ENCODE results near the gene SLC4A7. TPM values are rescaled to one million over a fixed set of nuclear protein-coding genes. Genes with fewer than 3 reads are reported as not detected.
A peak's percentile ranks its signal among the peaks of the same experiment; 100 is the strongest.
"Not testable (repeated sequence)": the region's sequence is repeated elsewhere in the genome, so short reads cannot be mapped to it uniquely, and the experiment has no call there.

The SLC4A7 gene
- polyA plus RNA-seq, 1 experiment = 42.9 TPM

DNA sequence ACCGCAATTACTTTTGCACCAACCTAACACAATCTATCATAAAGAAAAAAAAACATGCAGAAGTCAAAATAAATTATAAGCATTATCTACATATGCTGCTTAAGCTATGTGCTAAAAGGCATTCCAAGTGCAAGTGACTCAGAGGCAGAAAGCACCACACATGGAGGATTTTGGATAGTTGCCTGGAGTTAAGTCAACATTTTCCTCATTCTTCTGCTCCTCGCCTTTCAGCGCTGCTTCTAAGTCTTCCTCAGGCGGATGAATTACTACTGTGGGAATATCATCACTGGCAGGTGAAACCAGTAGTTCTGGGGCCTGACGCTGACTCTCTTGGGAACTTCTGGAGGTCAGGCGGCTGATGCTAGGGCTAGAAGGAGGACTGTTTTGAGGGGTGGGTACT, 53.1 kb downstream of the SLC4A7 start:
- DNase-seq (ENCODE audit: low read depth, low spot score) = peak; percentile 95
- TF ChIP-seq CTCF (IDR thresholded peaks at IDR 0.05; ENCODE audit: low read depth, low read length) = no peak
- no peak overlapping the region for H3K4me3 ChIP-seq (ENCODE audit: low read depth, low read length)
- ChIA-PET POLR2A (interaction anchor here (0.7 to 1.4 kb wide), 2 partner anchors 53 to 104 kb away, joined by 3 to 4 read pairs; partner anchors contain the start of gene SLC4A7), CTCF (interaction anchor here (1.0 kb wide), 1 partner anchor 37 kb away, joined by 4 read pairs; no protein-coding TSS in a partner anchor)
- H3K9me3 ChIP-seq (ENCODE audit: control insufficient read depth, insufficient read depth, low read length) = no peaks in the 10 kb centered on the region
- H3K27ac ChIP-seq (ENCODE audit: low read depth, low read length) = peak overlapping the region; percentile 63
- H3K27me3 ChIP-seq (ENCODE audit: control insufficient read depth, insufficient read depth, low read length) = no peaks in the 10 kb centered on the region

DNA sequence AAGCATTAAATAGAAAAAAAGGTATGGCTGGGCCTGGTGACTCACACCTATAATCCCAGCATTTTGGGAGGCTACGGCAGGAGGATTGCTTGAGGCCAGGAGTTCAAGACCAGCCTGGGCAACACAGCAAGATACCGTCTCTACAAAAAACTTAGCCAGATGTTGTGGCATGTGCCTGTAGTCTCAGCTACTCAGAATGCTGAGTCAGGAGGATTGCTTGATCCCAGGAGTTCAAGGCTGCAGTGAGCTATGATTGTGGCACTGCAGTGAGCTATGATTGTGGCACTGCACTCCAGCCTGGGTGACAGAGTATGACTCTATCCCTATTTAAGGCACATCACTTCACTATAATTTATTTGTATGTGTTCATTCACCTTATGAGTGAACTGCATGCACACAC, 54.3 kb downstream of the SLC4A7 start:
- ChIA-PET POLR2A (no interaction called here), CTCF (no interaction called here)
- Histone ChIP-seq H3K27me3 (ENCODE audit: control insufficient read depth, insufficient read depth, low read length) (no peaks in the 10 kb centered on the region), H3K4me3 (ENCODE audit: low read depth, low read length) (no peak overlapping the region), H3K27ac (ENCODE audit: low read depth, low read length) (no peak overlapping the region), H3K9me3 (ENCODE audit: control insufficient read depth, insufficient read depth, low read length) (no peaks in the 10 kb centered on the region)
- no peak for TF ChIP-seq CTCF (IDR thresholded peaks at IDR 0.05; ENCODE audit: low read depth, low read length)
- no peak for DNase-seq (ENCODE audit: low read depth, low spot score)

DNA sequence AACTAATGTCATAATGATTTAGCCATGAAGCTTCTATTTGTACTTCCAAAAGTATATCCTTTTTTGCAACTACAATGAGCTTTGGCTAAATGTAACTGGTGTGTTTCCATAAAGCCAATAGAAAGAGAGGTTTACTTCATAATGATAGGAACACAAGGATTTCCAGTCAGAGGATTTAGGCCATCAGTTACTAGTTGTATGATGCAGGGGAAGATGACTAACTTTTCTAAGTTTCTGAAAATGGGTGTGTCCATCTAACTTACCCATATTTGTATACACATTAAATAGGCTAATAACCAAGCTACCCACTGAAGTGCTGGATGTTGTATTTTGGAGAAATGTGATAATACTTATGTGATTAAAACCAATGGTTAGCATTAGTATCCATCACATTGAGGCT, 55.7 kb downstream of the SLC4A7 start:
- ChIA-PET CTCF (interaction anchor here (0.6 to 3.1 kb wide), 4 partner anchors 39 to 294 kb away, joined by 3 to 15 read pairs (median 8); no protein-coding TSS in a partner anchor), POLR2A (no interaction called here)

DNA sequence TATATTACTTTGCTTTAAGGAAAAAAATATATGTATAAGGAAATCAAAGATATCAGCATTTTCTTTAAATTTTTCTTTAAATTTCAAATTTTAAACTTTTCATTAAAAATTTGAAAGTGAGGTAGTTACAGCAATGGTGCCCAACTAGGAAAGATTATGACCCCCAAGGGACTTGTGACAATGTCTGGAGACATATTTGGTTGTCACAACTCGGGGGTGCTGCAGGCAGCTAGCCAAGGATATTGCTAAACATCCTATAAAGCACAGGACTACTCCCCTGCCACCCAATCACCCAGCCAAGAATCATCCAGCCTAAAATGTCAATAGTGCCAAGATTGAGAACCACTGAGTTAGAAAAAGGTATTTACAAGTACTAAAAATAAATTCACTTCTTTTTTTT, 57.3 kb downstream of the SLC4A7 start:
- Histone ChIP-seq H3K27ac (ENCODE audit: low read depth, low read length) (no peak overlapping the region), H3K9me3 (ENCODE audit: control insufficient read depth, insufficient read depth, low read length) (no peaks in the 10 kb centered on the region), H3K4me3 (ENCODE audit: low read depth, low read length) (no peak overlapping the region), H3K27me3 (ENCODE audit: control insufficient read depth, insufficient read depth, low read length) (no peaks in the 10 kb centered on the region)
- CTCF ChIA-PET = interaction anchor here (0.9 to 3.1 kb wide), 3 partner anchors 40 to 285 kb away, joined by 6 to 15 read pairs (median 12); no protein-coding TSS in a partner anchor
- POLR2A ChIA-PET = no interaction called here
- DNase-seq (ENCODE audit: low read depth, low spot score) = no peak
- no peak for TF ChIP-seq CTCF (IDR thresholded peaks at IDR 0.05; ENCODE audit: low read depth, low read length)

More for the DNA sequence above, 55.7 kb downstream of the SLC4A7 start:
- no peak overlapping the region for H3K27ac ChIP-seq (ENCODE audit: low read depth, low read length)
- no peaks in the 10 kb centered on the region for H3K27me3 ChIP-seq (ENCODE audit: control insufficient read depth, insufficient read depth, low read length)
- H3K4me3 ChIP-seq (ENCODE audit: low read depth, low read length) = no peak overlapping the region
- no peaks in the 10 kb centered on the region for H3K9me3 ChIP-seq (ENCODE audit: control insufficient read depth, insufficient read depth, low read length)
- TF ChIP-seq CTCF (IDR thresholded peaks at IDR 0.05; ENCODE audit: low read depth, low read length) = no peak
- DNase-seq (ENCODE audit: low read depth, low spot score) = no peak

DNA sequence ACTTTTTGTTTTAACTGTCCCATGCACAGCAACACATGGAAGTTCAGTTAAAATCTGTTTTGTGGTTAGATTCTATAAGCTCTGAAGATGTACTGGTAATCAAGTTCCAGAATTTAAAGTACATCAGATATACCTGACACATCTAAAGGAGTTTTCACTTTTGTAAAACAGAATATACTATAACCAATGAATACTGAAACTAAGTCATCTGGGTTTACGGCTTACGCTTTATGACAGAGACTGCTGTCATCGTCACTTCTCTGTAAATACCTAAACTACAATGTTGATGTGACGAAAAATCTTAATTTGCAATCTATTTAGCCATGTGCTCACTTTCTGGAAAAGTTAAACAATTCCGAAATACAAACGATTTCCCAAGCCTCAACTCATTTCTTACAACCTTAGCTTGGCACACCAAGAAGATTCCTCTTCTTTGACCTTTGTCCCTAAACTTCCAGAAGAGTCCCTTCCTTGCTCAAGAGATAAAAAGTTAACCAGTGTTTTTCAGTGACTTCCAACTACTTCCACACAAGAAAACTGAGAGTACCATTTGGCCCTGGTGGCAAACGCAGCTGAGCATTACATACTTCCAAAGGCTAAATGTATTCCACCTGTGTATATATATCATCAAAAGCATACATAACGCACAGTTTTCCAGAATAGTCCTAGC, 58.2 kb downstream of the SLC4A7 start:
- no peak for TF ChIP-seq CTCF (IDR thresholded peaks at IDR 0.05; ENCODE audit: low read depth, low read length)
- POLR2A ChIA-PET = no interaction called here
- CTCF ChIA-PET = interaction anchor here (0.7 to 3.1 kb wide), 3 partner anchors 41 to 286 kb away, joined by 3 to 12 read pairs (median 6); no protein-coding TSS in a partner anchor
- Histone ChIP-seq H3K4me3 (ENCODE audit: low read depth, low read length) (no peak overlapping the region), H3K27me3 (ENCODE audit: control insufficient read depth, insufficient read depth, low read length) (no peaks in the 10 kb centered on the region), H3K27ac (ENCODE audit: low read depth, low read length) (no peak overlapping the region), H3K9me3 (ENCODE audit: control insufficient read depth, insufficient read depth, low read length) (no peaks in the 10 kb centered on the region)
- no peak for DNase-seq (ENCODE audit: low read depth, low spot score)

DNA sequence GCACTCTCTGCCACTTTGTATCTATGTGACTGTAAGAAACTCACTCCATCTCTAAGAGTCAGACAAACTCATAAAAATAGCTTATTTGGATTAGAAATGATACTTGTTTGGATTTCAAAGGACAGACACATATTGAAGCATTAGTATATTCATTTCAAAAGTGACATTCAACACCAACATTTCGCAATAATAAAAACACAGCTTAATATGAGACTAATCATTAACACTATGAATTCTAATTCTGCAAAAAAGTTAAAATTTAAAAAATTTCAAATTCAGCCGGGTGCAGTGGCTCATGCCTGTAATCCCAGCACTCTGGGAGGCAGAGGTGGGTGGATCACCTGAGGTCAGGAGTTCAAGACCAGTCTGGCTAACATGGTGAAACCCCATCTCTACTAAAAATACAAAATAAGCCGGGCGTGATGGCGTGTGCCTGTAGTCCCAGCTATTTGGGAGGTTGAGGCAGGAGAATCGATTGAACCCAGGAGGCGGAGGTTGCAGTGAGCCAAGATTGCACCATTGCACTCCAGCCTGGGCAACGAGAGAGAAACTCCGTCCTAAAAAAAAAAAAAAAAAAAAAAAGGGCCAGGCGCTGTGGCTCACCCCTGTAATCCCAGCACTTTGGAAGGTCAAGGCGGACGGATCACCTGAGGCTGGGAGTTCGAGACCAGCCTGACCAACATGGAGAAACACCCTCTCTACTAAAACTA, 59.2 kb downstream of the SLC4A7 start:
- not testable (repeated sequence) for H3K9me3 ChIP-seq (ENCODE audit: control insufficient read depth, insufficient read depth, low read length); DNase-seq (ENCODE audit: low read depth, low spot score); H3K27ac ChIP-seq (ENCODE audit: low read depth, low read length); H3K27me3 ChIP-seq (ENCODE audit: control insufficient read depth, insufficient read depth, low read length); H3K4me3 ChIP-seq (ENCODE audit: low read depth, low read length)
- ChIA-PET POLR2A (interaction anchor here (0.7 kb wide), 1 partner anchor 108 kb away, joined by 3 read pairs; no protein-coding TSS in a partner anchor), CTCF (interaction anchor here (0.7 to 0.9 kb wide), 2 partner anchors 297 to 910 kb away, joined by 3 read pairs; no protein-coding TSS in a partner anchor)

All from AG04450 (cell line).